ENCODE results near the gene C1orf53. TPM values are rescaled to one million over a fixed set of nuclear protein-coding genes. Genes with fewer than 3 reads are reported as not detected.
"Not testable (repeated sequence)": the region's sequence is repeated elsewhere in the genome, so short reads cannot be mapped to it uniquely, and the experiment has no call there.

Gene C1orf53
- total RNA-seq = not detected

GRCh38 chr1:197902454-197903195 is at the start of gene C1orf53:
C1orf53 (plus strand) TSS chr1:197902630; CDS start chr1:197902650, 20 bp downstream.
- peak in 2 of 3 donors; percentile 71 to 80 for DNase-seq (ENCODE audit: low read depth in 2 of 3, low spot score in 2 of 3)

- not testable (repeated sequence) for DNase-seq (ENCODE audit: low read depth in 2 of 3, low spot score in 2 of 3)
Observed at GRCh38 chr1:197855751-197856150, 46.7 kb upstream of the C1orf53 start.

DNA sequence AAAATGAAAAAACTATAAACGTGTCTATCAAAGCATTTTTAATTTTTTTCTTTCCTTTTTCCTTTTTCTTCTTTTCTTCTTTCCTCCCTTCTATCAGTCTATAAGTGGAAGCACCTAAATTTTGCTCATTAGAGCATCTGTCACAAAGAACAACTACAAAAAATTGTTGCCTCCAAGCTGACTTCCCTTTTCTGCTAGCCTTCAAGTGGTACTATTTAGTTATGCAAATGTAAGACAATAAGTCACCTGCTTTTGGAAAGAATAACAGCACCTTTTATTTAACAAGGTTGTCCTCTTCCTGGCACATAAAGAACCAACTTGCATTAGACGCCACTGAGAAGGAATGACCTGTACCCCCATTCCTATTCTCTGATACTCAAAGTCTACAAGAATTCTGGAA is 45.0 kb upstream of the C1orf53 start:
- DNase-seq (ENCODE audit: low read depth in 2 of 3, low spot score in 2 of 3) = peak in 1 of 3 donors; percentile 19

- DNase-seq (ENCODE audit: low read depth in 2 of 3, low spot score in 2 of 3) = no peak
Observed at GRCh38 chr1:197859024-197859423, 43.4 kb upstream of the C1orf53 start.

GRCh38 chr1:197862221-197862620 is 40.2 kb upstream of the C1orf53 start:
- DNase-seq (ENCODE audit: low read depth in 2 of 3, low spot score in 2 of 3) = no peak

DNA sequence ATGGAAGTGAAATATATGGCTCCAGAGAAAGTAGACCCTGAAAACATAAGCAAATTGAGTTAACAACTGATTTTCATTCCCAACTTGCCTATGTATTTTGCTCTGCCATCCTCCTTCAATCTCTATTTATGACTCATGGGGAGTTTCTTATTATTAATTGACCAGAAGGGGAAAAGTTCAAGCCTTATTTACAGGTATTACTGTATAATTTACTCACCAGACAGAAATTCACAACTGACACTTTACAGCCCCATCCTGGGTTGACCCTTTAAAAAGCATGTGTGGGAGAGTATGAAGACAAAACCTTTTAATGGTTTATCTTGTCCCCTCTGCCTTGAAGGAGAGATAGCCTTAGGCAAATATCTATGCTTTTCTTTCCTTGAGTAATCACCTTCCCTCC is 39.8 kb upstream of the C1orf53 start:
- no peak for DNase-seq (ENCODE audit: low read depth in 2 of 3, low spot score in 2 of 3)

- no peak for DNase-seq (ENCODE audit: low read depth in 2 of 3, low spot score in 2 of 3)
Observed at GRCh38 chr1:197865809-197866208, 36.6 kb upstream of the C1orf53 start.

DNA sequence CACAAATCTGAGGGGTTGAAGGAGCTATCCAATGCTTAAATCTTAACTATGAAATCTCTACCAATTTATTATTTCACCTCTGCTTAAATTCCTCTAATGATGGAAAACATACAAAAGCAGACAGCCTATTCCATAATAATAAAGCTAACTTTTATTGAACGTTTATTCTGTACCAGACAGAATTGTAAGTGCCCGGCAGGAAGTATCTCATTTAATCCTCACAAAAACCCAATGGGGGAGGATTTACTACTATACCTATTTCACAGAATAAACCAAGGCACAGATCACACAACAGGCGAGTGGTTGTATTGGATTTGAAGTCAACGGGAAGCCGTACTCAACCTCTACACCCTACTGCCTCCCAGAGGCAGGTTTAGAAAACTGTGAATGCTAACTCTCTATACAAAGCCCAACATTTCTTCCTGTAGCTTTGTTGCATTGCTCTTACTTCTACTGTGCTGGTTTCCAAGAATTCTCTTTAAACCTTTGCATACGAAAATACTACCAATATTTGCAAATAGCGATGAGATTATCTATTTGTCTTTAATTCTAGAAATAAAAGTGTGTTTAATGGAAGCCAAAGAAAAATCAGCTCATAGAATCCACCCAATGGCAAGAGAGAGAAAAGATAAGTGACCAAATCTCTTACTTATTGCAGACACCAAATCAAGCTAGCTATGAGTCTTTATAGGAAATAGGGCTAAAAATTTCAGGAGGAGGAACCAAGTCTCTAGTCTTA is 33.5 kb upstream of the C1orf53 start:
- DNase-seq (ENCODE audit: low read depth in 2 of 3, low spot score in 2 of 3) = peak; percentile 13 to 82 (median 33)

GRCh38 chr1:197869490-197870077 is 32.8 kb upstream of the C1orf53 start:
- no peak for DNase-seq (ENCODE audit: low read depth in 2 of 3, low spot score in 2 of 3)

DNA sequence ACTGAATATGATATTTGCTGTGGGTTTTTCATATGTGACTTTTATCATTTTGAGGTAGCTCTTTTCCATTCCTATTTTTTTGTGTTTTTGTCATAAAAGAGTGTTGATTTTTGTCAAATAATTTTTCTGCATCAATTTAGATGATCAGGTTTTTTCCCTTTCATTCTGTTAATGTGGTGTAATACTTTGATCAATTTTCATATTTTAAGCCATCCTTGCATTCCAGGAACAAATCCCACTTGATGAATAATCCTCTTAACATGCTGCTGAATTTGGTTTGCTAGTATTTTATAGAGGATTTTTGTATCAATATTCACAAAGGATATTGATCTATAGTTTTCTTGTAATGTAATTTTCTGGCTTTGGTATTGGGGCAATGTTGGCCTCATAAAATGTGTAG is 25.5 kb upstream of the C1orf53 start:
- DNase-seq (ENCODE audit: low read depth in 2 of 3, low spot score in 2 of 3) = no peak

DNA sequence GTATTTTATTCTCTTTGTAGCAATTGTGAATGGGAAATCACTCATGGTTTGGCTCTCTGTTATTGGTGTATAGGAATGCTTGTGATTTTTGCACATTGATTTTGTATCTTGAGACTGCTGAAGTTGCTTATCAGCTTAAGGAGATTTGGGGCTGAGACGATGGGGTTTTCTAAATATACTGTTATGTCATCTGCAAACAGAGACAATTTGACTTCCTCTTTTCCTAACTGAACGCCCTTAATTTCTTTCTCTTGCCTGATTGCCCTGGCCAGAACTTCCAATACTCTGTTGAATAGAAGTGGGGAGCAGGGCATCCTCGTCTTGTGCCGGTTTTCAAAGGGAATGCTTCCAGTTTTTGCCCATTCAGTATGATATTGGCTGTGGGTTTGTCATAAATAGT is 22.0 kb upstream of the C1orf53 start:
- not testable (repeated sequence) for DNase-seq (ENCODE audit: low read depth in 2 of 3, low spot score in 2 of 3)

DNA sequence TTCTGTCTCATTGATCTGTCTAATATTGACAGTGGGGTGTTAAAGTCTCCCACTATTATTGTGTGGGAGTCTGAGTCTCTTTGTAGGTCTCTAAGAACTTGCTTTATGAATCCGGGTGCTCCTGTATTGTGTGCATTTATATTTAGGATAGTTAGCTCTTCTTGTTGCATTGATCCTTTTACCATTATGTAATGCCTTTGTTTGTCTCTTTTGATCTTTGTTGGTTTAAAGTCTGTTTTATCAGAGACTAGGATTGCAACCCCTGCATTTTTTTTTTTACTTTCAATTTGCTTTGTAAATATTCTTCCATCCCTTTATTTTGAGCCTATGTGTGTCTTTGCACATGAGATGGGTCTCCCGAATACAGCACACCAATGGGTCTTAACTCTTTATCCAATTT is 20.2 kb upstream of the C1orf53 start:
- DNase-seq (ENCODE audit: low read depth in 2 of 3, low spot score in 2 of 3) = not testable (repeated sequence)

- DNase-seq (ENCODE audit: low read depth in 2 of 3, low spot score in 2 of 3) = no peak
Observed at GRCh38 chr1:197884173-197884572, 18.3 kb upstream of the C1orf53 start.

DNA sequence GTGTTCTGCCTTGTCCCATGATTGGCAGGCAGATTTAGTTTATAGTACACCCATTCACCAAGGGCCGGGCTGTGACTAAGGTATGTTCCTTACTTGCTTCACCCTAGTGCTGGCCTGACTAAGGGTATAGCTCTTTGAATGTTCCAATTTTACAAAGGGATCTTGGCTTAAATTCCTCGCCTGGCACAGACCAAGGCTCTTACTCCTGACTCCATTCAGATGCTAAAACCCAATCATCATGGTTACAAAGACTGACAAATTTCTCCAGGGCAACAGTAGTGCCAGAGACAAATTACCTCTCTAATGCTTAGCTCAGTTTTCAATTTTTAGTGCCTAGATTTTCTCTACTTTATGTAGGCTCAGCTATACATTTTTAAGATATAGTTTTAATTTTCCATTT is 11.5 kb upstream of the C1orf53 start:
- no peak for DNase-seq (ENCODE audit: low read depth in 2 of 3, low spot score in 2 of 3)

GRCh38 chr1:197892684-197893083 is 9.7 kb upstream of the C1orf53 start:
- no peak for DNase-seq (ENCODE audit: low read depth in 2 of 3, low spot score in 2 of 3)

DNA sequence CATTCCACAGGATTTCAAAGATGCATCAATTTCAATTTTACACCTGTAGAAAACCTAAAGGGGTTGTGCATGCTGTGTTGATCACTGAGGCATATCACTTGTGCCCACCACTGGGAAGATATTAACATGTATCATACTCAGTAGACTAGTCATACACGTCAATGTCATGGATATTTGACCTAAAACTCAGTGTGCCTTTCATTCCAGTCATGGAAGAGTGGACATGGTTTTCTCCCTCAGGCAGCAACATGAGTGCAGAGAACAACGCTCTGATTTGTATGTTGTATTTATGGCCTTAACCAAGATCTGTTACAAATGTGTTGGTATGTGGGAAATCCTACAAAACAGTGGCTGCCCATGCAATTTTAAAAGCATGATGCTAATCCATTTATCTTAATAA is 6.1 kb upstream of the C1orf53 start:
- DNase-seq (ENCODE audit: low read depth in 2 of 3, low spot score in 2 of 3) = no peak

GRCh38 chr1:197899037-197899436 is 3.4 kb upstream of the C1orf53 start:
- DNase-seq (ENCODE audit: low read depth in 2 of 3, low spot score in 2 of 3) = no peak

- no peak for DNase-seq (ENCODE audit: low read depth in 2 of 3, low spot score in 2 of 3)
Observed at GRCh38 chr1:197902131-197902453, 338 bp upstream of the C1orf53 start.

DNA sequence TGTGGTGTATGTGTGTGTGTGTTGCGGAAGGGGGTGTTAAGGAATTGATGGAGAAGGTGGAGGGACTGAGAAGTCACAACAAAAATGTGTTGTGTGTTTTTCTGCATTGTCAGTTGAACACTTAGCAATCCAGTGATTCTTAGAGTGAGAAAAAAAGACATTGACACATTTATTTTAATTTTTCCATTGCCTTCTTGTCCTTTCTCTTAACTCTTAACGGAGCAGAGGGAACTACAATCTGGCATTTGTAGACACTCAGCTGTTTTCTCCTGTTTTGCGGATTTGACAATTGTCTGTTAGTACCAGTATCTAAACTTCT is 725 bp downstream of the C1orf53 start:
- DNase-seq (ENCODE audit: low read depth in 2 of 3, low spot score in 2 of 3) = no peak

DNA sequence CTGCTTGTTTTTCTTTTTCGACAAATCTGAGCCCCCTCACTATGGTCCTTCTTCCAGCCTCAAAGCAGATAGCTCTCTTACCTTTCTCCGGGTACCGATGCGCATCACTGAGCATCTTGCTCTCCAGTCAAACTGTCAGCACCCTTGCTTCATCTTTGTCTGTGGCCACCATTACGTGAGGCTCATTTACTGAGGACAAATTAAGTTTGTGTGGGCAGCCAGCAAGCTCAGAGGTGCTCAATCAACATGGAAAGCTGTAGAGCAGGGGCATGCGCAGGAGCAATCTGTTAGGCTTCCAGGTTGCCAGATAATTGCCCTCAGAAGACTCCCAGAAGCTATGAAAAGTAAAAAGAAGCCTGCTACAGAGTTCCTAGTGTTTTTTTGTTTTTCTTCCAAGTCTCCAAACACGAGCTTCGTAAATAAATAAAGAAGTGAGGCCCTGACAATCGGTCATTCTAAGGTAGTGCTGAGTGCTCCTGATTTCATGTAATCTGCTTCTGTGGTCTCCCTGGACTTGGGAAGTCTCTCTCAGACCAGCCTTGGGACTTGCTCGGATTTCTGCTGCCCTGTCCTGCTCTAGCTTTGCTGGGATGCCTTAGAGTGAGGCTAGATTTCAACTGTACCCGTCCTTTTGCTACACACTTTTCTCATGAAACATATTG is 1.8 kb downstream of the C1orf53 start:
- peak in 1 of 3 donors; percentile 7 for DNase-seq (ENCODE audit: low read depth in 2 of 3, low spot score in 2 of 3)

GRCh38 chr1:197905699-197906351 is 3.4 kb downstream of the C1orf53 start:
- peak in 1 of 3 donors; percentile 16 for DNase-seq (ENCODE audit: low read depth in 2 of 3, low spot score in 2 of 3)

Data from hematopoietic multipotent progenitor cell (in vitro differentiated cells).